Measurements from ENCODE around the gene ZNF407.

GRCh38 chr18:75036917-75037688 lies 439.4 kb downstream of the ZNF407 start:
- no peak for TF ChIP-seq CTCF (IDR thresholded peaks at IDR 0.05; ENCODE audit: insufficient read depth, low read length, poor library complexity, severe bottlenecking)
- TF ChIP-seq EZH2phosphoT487 (conservative IDR thresholded peaks at IDR 0.05; ENCODE audit: low read length), result no peak
